GM12801 (cell line): ENCODE data around the gene ZNF689.

Experiments
- TF ChIP-seq, protein P1 (sequence below): IDR thresholded peaks from one replicate; pipeline ENCODE4 v1.5.1; 2011; ENCODE audit warnings: control low read depth; ENCODE audit not compliant: insufficient read length; ENCODE audit errors: extremely low read depth

The ZNF689 gene

DNA sequence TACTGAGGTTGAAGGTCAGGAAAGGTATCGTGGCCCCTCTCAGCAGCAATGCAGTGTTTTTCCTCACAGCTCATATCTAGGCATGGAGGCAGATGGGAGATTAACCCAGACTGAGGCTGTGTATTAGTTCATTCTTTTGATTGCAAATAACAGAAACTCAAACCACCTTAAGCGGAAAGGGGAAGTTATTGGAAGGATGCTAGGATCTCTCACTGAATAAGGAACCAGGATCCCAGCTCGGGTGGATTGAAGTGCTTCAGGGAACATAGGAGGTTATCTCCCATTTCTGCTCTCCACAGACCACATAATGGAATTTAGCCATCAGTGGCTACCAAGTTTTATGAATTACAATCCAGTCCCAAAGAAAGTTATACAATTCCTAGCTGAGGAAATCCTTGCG is 8.2 kb downstream of the ZNF689 start:
- TF ChIP-seq, protein P1, sequence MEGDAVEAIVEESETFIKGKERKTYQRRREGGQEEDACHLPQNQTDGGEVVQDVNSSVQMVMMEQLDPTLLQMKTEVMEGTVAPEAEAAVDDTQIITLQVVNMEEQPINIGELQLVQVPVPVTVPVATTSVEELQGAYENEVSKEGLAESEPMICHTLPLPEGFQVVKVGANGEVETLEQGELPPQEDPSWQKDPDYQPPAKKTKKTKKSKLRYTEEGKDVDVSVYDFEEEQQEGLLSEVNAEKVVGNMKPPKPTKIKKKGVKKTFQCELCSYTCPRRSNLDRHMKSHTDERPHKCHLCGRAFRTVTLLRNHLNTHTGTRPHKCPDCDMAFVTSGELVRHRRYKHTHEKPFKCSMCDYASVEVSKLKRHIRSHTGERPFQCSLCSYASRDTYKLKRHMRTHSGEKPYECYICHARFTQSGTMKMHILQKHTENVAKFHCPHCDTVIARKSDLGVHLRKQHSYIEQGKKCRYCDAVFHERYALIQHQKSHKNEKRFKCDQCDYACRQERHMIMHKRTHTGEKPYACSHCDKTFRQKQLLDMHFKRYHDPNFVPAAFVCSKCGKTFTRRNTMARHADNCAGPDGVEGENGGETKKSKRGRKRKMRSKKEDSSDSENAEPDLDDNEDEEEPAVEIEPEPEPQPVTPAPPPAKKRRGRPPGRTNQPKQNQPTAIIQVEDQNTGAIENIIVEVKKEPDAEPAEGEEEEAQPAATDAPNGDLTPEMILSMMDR, result no peak

DNA sequence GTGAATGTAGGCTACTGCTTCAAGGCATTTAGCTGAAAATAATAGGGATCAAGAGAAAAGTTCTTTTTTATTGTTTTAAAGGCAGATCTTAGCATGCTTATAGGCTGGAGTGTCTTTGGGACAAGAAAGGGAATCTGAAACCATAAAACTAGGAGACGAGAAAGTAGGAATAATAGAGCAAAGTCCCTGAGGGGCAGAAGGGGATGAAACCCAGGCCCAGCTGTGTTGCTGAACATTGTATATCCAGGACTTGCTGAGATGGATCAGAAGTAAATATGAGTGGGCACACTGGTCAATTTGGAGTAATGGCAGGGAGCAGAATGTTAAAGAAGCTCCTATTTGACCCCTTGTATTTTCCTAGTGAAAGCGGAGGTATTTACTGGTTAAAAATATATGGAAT is 9.3 kb downstream of the ZNF689 start:
- TF ChIP-seq, protein P1, result no peak

DNA sequence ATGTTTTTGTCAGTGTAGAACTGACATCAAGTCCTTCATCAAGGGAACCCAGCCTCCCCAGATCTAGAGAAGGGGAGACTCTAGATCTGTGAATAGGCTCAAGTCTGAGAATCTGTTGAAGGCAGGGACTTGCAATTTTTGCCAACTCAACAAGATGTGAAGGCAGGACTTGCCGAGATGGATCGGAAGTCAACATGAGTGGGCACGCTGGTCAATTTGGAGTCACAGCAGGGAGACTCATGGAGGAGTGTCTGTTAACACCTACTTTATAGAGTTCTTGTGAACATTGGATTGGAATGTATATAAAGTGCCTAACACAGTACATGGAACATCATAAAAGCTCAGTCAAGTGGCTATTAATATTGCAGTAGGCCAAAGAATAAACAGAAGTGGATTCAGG is 10.0 kb downstream of the ZNF689 start:
- TF ChIP-seq, protein P1, result no peak

DNA sequence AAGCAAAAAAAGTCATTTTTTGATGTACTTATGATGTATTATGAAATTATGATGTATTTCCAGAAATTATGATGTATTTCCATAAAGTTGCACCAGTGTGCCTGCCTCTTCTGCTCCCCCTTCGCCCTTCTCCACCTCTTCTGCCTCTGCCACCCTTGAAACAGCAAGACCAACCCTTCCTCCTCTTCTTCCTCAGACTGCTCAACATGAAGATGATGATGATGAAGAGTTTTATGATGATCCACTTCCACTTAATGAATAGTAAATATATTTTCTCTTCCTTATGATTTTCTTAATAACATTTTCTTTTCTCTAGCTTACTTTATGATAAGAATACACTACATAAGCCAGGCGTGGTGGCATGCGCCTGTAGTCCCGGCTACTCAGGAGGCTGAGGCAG is 17.3 kb downstream of the ZNF689 start:
- TF ChIP-seq, protein P1, result no peak

DNA sequence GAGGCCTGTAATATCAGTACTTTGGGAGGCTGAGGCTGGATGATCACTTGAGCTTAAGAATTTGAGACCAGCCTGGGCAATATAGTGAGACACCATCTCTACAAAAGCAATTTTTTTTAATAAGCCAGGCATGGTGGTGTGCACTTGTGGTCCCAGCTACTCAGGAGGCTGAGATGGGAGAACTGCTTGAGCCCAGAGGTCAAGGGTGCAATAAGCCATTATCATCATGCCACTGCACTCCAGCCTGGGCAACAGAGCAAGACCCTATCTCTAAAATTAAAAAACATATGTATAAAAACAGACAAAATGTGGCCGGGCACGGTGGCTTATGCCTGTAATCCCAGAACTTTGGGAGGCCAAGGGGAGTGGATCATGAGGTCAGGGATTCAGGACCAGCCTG is 21.5 kb downstream of the ZNF689 start:
- TF ChIP-seq, protein P1, result no peak

DNA sequence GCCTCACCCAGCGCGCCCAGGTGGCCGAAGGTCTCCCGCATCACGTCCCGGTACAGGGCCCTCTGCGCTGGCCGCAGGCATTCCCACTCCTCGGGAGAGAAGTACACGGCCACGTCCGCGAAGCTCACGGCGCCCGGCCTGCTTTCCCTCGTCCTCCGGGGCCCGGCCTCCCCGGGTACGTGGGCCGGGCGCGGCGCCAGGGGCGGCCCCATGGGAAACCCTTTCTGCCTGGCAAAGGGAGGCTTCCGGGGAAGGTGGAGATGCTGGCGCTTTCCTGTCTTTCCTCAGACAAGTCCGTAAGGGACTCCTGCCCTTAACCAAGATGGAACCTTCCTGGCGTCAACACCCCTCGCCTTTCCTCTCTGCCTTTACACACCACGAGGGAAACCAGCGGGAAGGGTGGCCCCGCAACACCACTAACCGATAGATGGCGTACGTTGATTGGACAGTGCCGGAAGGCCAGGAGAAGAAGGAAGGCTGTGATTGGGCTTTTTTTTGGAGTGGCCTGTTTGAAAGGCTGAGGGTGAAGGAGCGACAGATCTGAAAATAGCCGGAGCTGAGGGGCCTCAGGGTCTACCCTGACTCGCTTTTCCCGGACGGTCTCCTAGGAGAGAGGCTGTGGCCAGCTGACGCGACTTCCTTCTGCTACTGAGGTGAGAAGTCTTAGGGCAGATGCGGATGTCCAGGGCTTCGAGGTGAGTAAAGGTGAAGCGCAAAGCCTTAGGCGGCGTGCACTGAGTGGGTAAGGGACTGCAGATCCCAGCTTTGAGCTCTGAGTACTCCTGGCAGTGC is 24.6 kb downstream of the ZNF689 start, which contains the start of gene ZNF785:
Gene ZNF785, minus strand, starts transcription at position 298 of the 792 bp plus-strand sequence. Its CDS starts 86 bp downstream, at position 212.
- TF ChIP-seq, protein P1, result no peak

DNA sequence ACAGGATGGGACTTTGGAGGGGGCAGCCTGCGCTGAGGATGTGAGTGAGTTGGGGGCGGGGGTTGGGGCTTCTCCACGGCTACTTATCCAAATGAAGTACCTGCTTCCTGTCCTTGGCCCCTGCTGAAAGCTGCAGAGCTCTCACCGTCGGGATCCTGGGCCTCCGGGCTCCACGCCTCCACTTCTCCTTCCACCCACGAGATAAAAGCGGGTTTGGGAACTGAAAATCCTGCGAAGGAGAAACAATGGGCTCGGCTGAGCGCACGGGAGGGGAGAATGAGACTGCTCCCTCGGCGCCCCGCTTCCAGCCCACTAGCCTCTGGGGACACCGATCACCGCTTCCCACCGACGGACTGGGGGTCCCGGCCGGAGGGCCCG is 25.2 kb downstream of the ZNF689 start:
- TF ChIP-seq, protein P1, result no peak
